GM12865 (cell line): ENCODE data around the gene MRPL39.
"Not testable (repeated sequence)": the region's sequence is repeated elsewhere in the genome, so short reads cannot be mapped to it uniquely, and the experiment has no call there.

ENCODE experiments used
- DNase-seq: peaks from one replicate; pipeline ENCODE4 v3.0.0; 2010; ENCODE audit warnings: low read depth
- H3K4me3 ChIP-seq: 2 replicates; pipeline ENCODE4 v1.5.1; 2011; ENCODE audit warnings: mild to moderate bottlenecking, low read depth, low read length, control low read depth
- CTCF ChIP-seq: IDR thresholded peaks from 2 replicates; pipeline ENCODE4 v1.5.1; 2011; ENCODE audit warnings: low read length, control low read depth, low read depth, inconsistent platforms; ENCODE audit not compliant: insufficient read depth; ENCODE audit errors: missing control alignments

The MRPL39 gene

GRCh38 chr21:25632296-25632695 is 25.0 kb upstream of the MRPL39 start:
- TF ChIP-seq CTCF, result no peak
- no peak for DNase-seq
- no peak overlapping the region for H3K4me3 ChIP-seq

- no peak for TF ChIP-seq CTCF
- H3K4me3 ChIP-seq, result no peak overlapping the region
- DNase-seq, result no peak
Measured at GRCh38 chr21:25626757-25627156, 19.5 kb upstream of the MRPL39 start.

- not testable (repeated sequence) for H3K4me3 ChIP-seq, DNase-seq
Measured at GRCh38 chr21:25625776-25626555, 18.7 kb upstream of the MRPL39 start.

GRCh38 chr21:25625036-25625435 is 17.8 kb upstream of the MRPL39 start:
- TF ChIP-seq CTCF, result no peak
- no peak for DNase-seq
- no peak overlapping the region for H3K4me3 ChIP-seq

- no peak for TF ChIP-seq CTCF
- no peak overlapping the region for H3K4me3 ChIP-seq
- DNase-seq, result no peak
Measured at GRCh38 chr21:25624511-25624910, 17.2 kb upstream of the MRPL39 start.

- no peak overlapping the region for H3K4me3 ChIP-seq
- DNase-seq, result no peak
- no peak for TF ChIP-seq CTCF
Measured at GRCh38 chr21:25619198-25619597, 11.9 kb upstream of the MRPL39 start.

- H3K4me3 ChIP-seq, result no peak overlapping the region
- no peak for TF ChIP-seq CTCF
Measured at GRCh38 chr21:25615880-25616279, 8.6 kb upstream of the MRPL39 start.

GRCh38 chr21:25614441-25614840 is 7.2 kb upstream of the MRPL39 start:
- TF ChIP-seq CTCF, result no peak
- no peak for DNase-seq
- H3K4me3 ChIP-seq, result no peak overlapping the region

More at GRCh38 chr21:25615880-25616279, 8.6 kb upstream of the MRPL39 start:
- no peak for DNase-seq
